Left kidney (tissue), 2 donors: ENCODE results near the gene NEK11. TPM values are rescaled to one million over a fixed set of nuclear protein-coding genes. Genes with fewer than 3 reads are reported as not detected.
"Not testable (repeated sequence)": the region's sequence is repeated elsewhere in the genome, so short reads cannot be mapped to it uniquely, and the experiment has no call there.

Source experiments
- DNase-seq: peaks from one replicate; pipeline ENCODE4 v3.0.0-alpha.2; 2013
- polyA plus RNA-seq: library from polyadenylated mRNA; unstranded; fragments of 120-200 nt; gene quantifications from one replicate; pipeline ENCODE4 v1.2.1, GENCODE V29; 2013; ENCODE audit not compliant: insufficient read length

Gene NEK11
- polyA plus RNA-seq, 1 donor, result 24.3 TPM

DNA sequence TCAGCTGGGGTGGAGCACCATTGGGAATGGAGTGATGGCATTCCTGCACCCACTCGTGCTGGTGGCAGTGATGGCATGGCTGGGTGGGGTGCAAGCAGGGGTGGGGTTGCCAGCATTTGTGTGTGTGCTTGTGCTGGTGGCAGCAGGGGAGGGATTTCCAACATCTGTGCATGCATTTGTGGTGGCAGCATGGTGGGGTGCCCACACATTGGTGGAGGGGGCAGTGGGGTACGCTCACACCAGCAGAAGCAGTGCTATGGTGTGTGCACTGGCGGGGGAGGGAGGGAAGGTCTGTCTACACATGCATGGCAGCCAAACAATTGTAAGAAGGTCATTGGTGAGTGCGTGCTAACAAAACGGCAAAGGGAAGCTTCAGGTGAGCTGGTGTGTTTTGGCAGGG, 278.2 kb downstream of the NEK11 start:
- no peak for DNase-seq

GRCh38 chr3:131306242-131306641, 279.6 kb downstream of the NEK11 start:
- no peak for DNase-seq

DNA sequence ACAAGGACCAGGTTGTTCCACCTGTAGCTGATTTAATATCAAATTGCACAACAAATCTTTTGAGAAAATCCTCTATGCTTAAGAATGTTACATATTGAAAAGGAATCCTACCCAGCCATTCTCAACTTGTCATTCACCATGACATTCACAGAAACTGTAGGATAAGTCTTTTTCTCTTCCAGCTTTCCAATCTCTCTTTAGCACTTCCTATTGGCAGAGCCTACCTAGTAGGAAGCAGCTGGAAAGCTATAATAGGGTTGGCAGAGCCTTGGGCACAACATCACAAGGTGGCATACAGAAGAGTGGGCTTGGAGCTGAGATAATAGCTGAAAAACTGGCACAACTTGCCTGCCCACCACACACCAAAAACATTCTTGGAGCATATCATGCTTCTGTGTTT, 287.6 kb downstream of the NEK11 start:
- DNase-seq, result no peak

DNA sequence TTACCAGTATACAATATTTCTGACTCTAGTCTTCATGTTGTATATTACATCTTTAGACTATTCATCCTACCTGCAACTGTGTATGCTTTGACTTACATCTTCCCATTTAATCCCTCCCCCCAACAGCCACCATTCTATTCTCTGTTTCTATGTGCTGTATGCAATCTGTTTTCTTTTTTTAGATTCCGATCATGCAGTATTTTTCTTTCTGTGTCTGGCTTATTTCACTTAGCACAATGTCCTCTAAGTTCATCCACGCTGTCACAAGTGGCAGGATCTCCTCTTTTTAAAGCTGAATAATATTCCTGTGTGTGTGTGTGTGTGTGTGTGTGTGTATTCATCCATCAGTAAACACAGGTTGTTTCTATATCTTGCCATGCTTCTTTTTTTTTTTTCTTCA, 288.5 kb downstream of the NEK11 start:
- no peak for DNase-seq

GRCh38 chr3:131317667-131318066, 291.0 kb downstream of the NEK11 start:
- no peak for DNase-seq

DNA sequence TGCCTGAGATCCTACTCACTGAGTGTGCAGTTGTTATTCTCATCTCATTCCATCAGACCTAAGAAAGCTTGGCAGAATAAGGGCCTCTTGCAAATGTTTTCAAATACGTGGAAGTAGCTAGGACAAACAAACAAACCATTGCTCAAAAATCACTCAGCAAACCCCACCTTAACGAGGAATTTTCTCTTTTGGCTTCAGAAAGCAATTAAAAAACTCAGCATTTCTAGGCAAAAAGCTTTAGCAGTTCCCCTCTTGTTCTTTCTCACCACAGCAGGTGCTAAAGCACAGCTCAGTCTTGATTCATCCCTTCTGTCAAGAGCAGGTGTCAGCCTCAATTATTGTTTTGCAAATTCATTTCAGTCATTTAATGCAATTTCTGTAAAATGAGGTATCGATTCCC, 296.3 kb downstream of the NEK11 start:
- no peak for DNase-seq

GRCh38 chr3:131323792-131324191, 297.1 kb downstream of the NEK11 start:
- no peak for DNase-seq

DNA sequence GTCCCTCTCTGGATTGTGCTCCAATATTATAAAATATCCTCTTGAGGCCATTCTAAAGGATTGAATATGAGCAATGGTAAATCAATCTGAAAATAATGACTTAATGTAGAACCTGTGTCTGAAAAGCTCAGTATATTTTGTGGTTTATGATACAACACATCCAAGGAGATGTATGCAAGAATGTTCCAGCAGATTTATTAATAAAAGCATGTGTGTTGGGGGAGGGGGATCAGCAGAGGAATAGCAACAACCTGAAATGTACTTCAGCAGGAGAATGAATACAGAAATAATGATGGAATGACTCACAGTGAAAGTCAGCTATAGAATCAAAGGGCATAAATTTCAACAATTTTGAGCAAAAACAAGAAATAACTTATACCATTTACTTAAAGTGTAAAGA, 298.2 kb downstream of the NEK11 start:
- DNase-seq, result no peak

GRCh38 chr3:131326307-131326706, 299.6 kb downstream of the NEK11 start:
- no peak for DNase-seq

- DNase-seq, result no peak
Measured at GRCh38 chr3:131328721-131329120, 302.0 kb downstream of the NEK11 start.

DNA sequence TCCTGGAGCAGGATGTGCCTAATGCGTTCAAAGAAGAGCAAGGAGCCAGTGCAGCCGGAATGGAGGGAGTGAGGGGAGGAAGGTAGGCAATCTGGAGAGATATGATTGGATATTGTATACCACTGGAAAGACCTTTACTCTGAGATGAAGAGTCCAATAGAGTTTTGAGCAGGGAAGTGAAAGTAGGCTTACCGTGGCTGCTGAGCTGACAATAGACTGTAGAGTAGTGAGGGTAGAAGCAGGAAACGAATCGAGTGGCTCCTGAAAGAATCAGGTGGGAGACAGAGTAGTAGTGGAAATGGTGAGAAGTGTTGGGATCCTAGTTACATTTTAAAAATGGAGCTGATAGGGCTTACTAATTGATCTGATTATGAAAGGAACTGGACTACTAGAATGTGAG, 303.1 kb downstream of the NEK11 start:
- DNase-seq, result no peak

GRCh38 chr3:131331456-131332085, 304.9 kb downstream of the NEK11 start:
- not testable (repeated sequence) for DNase-seq

DNA sequence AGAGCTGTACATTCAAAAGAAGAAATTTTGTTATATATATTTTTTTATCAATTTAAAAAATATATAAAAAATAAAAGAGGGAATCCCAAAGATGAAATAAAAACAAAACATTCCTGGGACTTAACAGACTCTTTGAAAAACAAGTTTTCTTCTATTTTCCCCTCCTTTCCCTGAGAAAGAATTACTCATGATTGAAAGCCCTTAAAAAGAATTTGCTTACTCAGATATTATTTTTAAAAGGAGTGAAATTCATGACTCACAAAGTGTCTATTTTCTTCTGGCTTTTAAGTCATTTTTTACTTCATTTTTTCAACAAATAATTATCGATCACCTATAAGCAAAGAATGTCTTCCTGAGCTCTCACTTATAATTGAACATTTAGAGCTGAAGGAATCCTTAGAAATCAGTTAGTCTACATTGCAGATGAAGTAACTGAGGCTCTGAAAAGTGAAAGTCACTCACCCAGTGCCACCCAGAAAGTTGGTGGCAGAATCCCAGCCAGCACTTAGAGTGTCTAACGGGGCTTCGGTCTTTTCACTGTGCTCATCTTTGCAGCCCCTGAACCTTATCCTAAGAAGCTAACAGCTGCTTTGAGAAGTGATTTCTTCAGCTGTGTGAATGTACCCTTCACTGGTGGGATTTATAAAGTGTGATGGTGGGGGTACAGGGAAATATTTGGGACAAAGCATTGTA, 312.4 kb downstream of the NEK11 start:
- no peak for DNase-seq

- DNase-seq, result no peak
Measured at GRCh38 chr3:131341761-131342160, 315.1 kb downstream of the NEK11 start.

DNA sequence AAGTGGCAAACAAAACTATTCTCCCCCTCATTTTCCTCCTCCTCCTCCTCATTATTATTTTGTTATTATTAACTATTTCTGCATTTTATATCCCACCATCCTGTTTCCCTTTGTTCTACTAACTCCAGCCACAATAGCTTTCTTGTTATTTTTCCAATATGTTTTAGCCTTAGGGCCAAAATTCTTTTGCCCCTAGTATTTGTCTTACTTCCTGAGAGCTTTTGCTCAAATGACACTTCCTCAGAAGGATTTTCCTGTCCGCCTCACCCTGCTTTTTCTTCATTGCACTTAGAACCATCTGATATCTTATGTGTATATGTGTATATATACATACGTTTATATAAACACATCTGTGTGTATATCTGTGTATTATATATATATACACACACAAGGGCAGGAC, 322.2 kb downstream of the NEK11 start:
- no peak for DNase-seq

DNA sequence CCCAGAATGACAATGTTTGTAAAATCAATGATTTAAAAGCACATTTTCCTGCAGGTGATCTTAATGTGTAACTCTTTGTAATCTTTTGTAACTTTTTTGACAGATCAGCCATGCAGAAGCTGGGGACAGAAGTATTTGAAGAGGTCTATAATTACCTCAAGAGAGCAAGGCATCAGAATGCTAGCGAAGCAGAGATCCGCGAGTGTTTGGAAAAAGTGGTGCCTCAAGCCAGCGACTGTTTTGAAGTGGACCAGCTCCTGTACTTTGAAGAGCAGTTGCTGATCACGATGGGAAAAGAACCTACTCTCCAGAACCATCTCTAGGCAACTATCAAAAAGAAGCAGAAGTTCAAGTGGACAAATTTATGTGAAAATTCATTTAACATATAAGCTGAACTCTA, 322.8 kb downstream of the NEK11 start:
- DNase-seq, result no peak

DNA sequence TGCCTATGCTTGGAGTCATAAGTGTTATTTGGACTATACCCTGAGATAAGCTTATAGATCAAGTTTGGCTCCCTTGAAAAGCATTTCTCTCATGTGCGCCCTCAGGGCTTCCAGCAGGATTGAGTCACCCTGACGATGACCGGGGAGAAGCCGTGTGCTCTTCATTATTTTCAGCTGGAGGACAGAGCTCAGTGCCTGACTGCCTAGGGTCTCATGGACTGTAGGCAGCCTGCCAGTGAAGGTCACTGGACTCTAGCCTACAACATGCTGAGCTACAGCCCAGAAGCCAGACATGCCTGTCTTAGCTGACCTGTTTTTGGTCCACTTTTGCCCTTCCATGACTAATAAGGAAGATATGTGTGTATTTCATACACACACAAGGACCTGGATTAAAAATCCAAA, 323.3 kb downstream of the NEK11 start:
- DNase-seq, result no peak

DNA sequence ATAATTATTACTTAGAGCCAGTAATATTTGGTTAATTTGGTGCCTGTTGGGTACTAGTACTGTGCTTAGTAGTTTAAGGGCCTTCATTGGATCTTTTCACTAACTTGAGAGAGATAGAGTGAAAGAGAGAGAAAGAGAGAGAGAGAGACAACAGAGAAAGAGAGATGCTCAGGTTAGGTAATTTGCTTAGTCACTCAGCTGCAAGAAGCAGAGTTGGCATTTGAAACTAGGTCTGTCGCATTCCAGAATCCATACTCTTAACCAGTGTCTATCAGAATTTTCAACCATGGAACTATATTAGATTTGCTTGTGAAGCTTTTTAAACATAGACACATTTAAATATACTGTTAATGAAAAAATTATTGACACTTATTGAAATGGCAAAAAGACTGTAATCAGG, 323.8 kb downstream of the NEK11 start:
- no peak for DNase-seq

GRCh38 chr3:131353016-131353877, 326.6 kb downstream of the NEK11 start:
- no peak for DNase-seq

DNA sequence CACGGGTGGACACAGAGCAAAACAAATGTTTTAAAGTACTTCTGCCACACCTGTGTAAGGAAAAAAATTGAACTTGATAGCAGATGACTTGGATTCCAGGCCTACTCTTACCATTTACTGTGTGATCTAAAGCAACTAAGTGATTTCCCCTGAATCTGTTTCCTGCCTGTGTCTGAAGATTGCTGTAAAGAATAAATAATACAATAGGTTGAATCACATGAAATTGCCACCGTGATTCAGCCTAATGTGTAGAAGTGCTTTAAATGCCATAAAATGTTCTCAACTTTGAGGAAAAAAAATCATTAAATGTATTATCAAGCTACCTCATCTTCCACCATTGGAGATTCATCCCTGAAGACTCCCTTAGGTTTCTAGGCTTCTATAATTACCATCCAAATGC, 327.3 kb downstream of the NEK11 start:
- no peak for DNase-seq

DNA sequence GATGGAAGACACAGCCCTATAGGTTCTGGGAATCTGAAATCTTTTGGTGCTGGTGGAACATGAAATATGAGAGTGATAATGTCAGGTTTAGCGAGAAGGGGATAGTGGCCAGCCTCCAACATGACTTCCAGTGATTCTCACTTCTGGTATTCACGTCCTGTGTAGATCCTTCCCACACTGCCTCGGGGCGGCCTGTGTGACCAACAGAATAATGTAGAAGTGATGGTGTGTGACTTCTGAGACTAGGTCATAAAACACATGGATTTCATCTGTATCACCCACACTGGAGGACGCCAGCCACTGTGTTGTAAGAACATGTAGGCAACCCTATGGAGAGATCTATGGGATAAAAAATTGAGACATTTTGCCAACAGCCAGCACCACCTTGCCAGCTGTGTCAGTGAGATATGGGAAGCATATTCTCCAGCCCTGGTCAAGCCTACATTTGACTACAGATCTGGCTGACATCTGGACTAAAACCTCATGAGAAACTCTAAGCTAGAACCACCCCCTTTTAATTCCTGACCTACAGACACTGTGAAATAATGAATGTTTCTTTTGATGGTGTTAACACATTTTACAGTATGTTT, 329.4 kb downstream of the NEK11 start:
- DNase-seq, result no peak

- no peak for DNase-seq
Measured at GRCh38 chr3:131357275-131357674, 330.6 kb downstream of the NEK11 start.
